Activated naive CD4-positive, alpha-beta T cell treated with anti-CD3 and anti-CD28 coated beads for 36 hours (primary cell): ENCODE data around the gene E2F8. TPM values are rescaled to one million over a fixed set of nuclear protein-coding genes. Genes with fewer than 3 reads are reported as not detected.
"Not testable (repeated sequence)": the region's sequence is repeated elsewhere in the genome, so short reads cannot be mapped to it uniquely, and the experiment has no call there.

Experiments
- CTCF ChIA-PET: fragments of 350-600 bp; sonication (Branson Sonifier 250); formaldehyde crosslinking; loops from one replicate; lab custom pipeline; 2021; ENCODE audit warnings: antibody characterized with exemption; lab: Charles Lee
- DNase-seq: peaks from one replicate; pipeline ENCODE4 v3.0.0-alpha.2; 2020
- H3K27ac Mint-ChIP-seq: one replicate; pipeline ENCODE4 v1.8.0; 2021; ENCODE audit warnings: mild to moderate bottlenecking, mixed read lengths
- H3K27me3 Mint-ChIP-seq: one replicate; pipeline ENCODE4 v1.8.0; 2021; ENCODE audit warnings: low read depth, mixed read lengths
- H3K36me3 Mint-ChIP-seq: one replicate; pipeline ENCODE4 v1.8.0; 2021; ENCODE audit warnings: low read depth, mixed read lengths
- H3K4me1 Mint-ChIP-seq: one replicate; pipeline ENCODE4 v1.8.0; 2021; ENCODE audit warnings: low read depth, mixed read lengths
- H3K4me3 Mint-ChIP-seq: one replicate; pipeline ENCODE4 v1.8.0; 2021; ENCODE audit warnings: mild to moderate bottlenecking, moderate library complexity, mixed read lengths
- H3K9me3 Mint-ChIP-seq: one replicate; pipeline ENCODE4 v1.8.0; 2021; ENCODE audit warnings: mixed read lengths
- intact Hi-C: fragments of 100-400 bp; cut with micrococcal nuclease; formaldehyde crosslinking; loops from one replicate; pipeline ENCODE4 v1.15.1; 2023
- total RNA-seq, 2 experiments: library from RNA; stranded (reverse); gene quantifications; one replicate each; pipeline ENCODE4 v1.2.3, GENCODE V29; 2021

The E2F8 gene
- total RNA-seq, 2 experiments from 2014 or later, result 19.5 to 21.2 TPM

GRCh38 chr11:19273219-19273618, 32.5 kb upstream of the E2F8 start:
- H3K4me3 Mint-ChIP-seq, H3K4me1 Mint-ChIP-seq, H3K36me3 Mint-ChIP-seq, H3K27ac Mint-ChIP-seq, H3K9me3 Mint-ChIP-seq, CTCF ChIA-PET, intact Hi-C loops, DNase-seq: not testable (repeated sequence)
- peaks cover 18% of the 10 kb centered on the region for H3K27me3 Mint-ChIP-seq

DNA sequence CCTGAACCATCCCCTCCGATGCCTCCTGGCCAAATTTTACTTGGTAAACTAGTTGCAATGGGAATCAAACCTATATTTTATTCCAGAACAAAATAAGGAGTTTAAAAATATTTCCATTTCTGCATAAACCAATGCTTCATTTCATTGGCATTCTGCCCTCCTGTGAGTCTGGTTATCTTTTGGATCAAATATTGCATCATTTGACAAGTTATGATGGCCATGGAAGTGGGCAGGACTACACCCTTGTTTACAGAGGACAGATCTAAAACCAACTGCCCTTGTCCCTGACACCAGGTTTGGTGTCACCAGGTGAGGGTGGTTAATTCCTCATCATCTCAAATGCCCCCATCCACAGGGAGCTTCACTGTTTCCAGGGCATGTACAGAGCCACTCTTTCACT, 28.2 kb upstream of the E2F8 start:
- no peaks in the 10 kb centered on the region for H3K36me3 Mint-ChIP-seq
- no peak for DNase-seq
- peaks cover 21% of the 10 kb centered on the region for H3K27me3 Mint-ChIP-seq
- CTCF ChIA-PET, result interaction anchor here (1.5 kb wide), 1 partner anchor 9 kb away, joined by 3 read pairs; no protein-coding TSS in a partner anchor
- no peaks in the 10 kb centered on the region for H3K4me1 Mint-ChIP-seq
- intact Hi-C loops, result no loop called here
- no peaks in the 10 kb centered on the region for H3K9me3 Mint-ChIP-seq
- no peak overlapping the region for H3K4me3 Mint-ChIP-seq
- no peak overlapping the region for H3K27ac Mint-ChIP-seq

DNA sequence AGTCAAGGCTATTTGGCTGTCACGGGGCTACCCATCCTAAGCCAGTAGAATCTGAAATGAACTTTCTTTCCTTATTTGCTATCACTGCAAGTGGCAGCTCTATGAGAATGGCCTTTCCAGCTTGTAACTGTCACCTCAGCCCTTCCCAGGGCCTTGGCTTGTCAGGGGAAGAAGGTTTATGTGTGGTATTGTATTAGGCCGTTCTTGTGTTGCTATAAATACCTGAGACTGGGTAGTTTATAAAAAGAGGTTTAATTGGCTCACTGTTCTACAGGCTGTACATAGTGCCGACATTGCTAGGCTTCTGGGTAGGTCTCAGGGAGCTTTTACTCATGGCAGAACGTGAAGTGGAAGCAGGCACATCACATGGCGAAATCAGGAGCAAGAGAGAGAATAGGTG, 26.8 kb upstream of the E2F8 start:
- CTCF ChIA-PET, result interaction anchor here (0.9 kb wide), 1 partner anchor 151 kb away, joined by 3 read pairs; no protein-coding TSS in a partner anchor
- H3K4me1 Mint-ChIP-seq, result no peaks in the 10 kb centered on the region
- H3K27me3 Mint-ChIP-seq, result peaks cover 21% of the 10 kb centered on the region
- no peak overlapping the region for H3K4me3 Mint-ChIP-seq
- intact Hi-C loops, result no loop called here
- H3K36me3 Mint-ChIP-seq, result no peaks in the 10 kb centered on the region
- no peak for DNase-seq
- H3K27ac Mint-ChIP-seq, result no peak overlapping the region
- no peaks in the 10 kb centered on the region for H3K9me3 Mint-ChIP-seq

DNA sequence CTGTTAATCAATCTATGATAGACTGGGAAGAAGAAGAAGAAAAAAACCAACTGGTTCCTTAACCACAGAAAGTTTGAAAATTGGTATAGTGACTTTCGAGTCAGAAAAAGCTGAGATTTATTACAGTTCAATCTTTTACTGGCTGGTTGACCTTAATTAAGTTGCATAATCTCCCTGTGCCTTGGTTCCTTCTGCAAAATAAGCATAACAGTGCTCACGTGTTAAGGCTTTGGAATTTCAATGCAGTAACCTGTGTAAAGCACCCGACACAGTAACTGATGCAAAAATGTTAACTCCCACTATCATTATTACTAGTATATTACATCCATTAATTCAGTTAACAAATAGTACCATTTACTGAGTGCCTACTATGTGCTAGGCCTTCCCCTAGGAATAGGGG, 22.6 kb upstream of the E2F8 start:
- CTCF ChIA-PET, result interaction anchor here (0.7 to 1.1 kb wide), 2 partner anchors 11 to 649 kb away, joined by 3 read pairs; no protein-coding TSS in a partner anchor
- no peaks in the 10 kb centered on the region for H3K4me1 Mint-ChIP-seq
- H3K9me3 Mint-ChIP-seq, result no peaks in the 10 kb centered on the region
- H3K27me3 Mint-ChIP-seq, result peaks cover 7% of the 10 kb centered on the region
- no peaks in the 10 kb centered on the region for H3K36me3 Mint-ChIP-seq
- intact Hi-C loops, result no loop called here
- DNase-seq, result no peak
- H3K27ac Mint-ChIP-seq, result no peak overlapping the region
- H3K4me3 Mint-ChIP-seq, result no peak overlapping the region

- H3K36me3 Mint-ChIP-seq, result no peaks in the 10 kb centered on the region
- no peak overlapping the region for H3K4me3 Mint-ChIP-seq
- H3K27me3 Mint-ChIP-seq, result peaks cover 7% of the 10 kb centered on the region
- intact Hi-C loops, result loop anchor here (1.0 to 5.0 kb wide), 4 partner anchors 53 to 483 kb away; no protein-coding TSS in a partner anchor
- peaks cover 3% of the 10 kb centered on the region for H3K9me3 Mint-ChIP-seq
- H3K4me1 Mint-ChIP-seq, result no peaks in the 10 kb centered on the region
- peak; percentile 82 for DNase-seq
- no peak overlapping the region for H3K27ac Mint-ChIP-seq
- CTCF ChIA-PET, result interaction anchor here (0.6 to 3.1 kb wide), 15 partner anchors 10 to 387 kb away, joined by 3 to 20 read pairs (median 3); no protein-coding TSS in a partner anchor
Measured at GRCh38 chr11:19259487-19260345, 19.0 kb upstream of the E2F8 start.

- Mint-ChIP-seq H3K9me3 (peaks cover 7% of the 10 kb centered on the region), H3K27me3 (peaks cover 13% of the 10 kb centered on the region), H3K27ac (no peak overlapping the region), H3K4me3 (no peak overlapping the region), H3K36me3 (no peaks in the 10 kb centered on the region), H3K4me1 (no peaks in the 10 kb centered on the region)
- DNase-seq, result no peak
- CTCF ChIA-PET, result interaction anchor here (1.0 to 3.1 kb wide), 6 partner anchors 12 to 294 kb away, joined by 3 to 20 read pairs (median 4); no protein-coding TSS in a partner anchor
- intact Hi-C loops, result loop anchor here (1.0 to 5.0 kb wide), 4 partner anchors 54 to 484 kb away; no protein-coding TSS in a partner anchor
Measured at GRCh38 chr11:19258641-19259230, 18.0 kb upstream of the E2F8 start.

DNA sequence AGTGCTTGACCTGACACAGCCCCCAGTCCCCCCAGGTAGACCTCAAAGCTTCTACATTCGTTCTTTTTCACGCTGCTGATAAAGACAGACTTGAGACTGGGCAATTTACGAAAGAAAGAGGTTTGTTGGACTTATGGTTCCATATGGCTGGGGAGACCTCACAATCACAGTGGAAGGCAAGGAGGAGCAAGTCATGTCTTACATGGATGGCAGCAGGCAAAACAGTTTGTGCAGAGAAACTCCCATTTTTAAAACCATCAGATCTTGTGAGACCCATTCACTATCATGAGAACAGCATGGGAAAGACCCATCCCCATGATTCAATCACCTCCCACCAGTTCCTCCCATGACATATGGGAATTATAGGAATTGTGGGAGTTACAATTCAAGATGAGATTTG, 13.7 kb upstream of the E2F8 start:
- CTCF ChIA-PET, result interaction anchor here (2.0 kb wide), 1 partner anchor 184 kb away, joined by 6 read pairs; no protein-coding TSS in a partner anchor

DNA sequence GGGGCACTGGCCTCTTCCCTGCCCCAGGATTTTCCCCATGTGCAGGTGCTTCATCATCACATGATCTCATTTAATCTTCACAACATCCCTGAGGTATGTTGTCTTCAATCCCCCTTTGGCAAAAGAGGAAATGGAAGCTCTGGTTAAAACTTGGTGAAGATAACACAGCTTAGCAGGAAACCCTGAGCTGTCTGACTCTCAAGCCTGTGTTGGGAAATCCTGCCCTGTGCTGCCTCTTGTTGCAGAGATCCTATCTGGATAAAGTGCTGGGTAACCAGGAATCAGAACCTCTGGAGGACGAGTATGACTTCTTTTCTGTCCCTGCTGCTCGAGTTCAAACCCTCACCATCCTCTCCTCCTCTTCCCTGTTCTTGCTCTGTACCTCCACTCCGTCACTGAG, 13.1 kb upstream of the E2F8 start:
- H3K36me3 Mint-ChIP-seq, result no peaks in the 10 kb centered on the region
- H3K9me3 Mint-ChIP-seq, result peaks cover 7% of the 10 kb centered on the region
- H3K4me3 Mint-ChIP-seq, result no peak overlapping the region
- CTCF ChIA-PET, result interaction anchor here (1.9 kb wide), 1 partner anchor 183 kb away, joined by 4 read pairs; no protein-coding TSS in a partner anchor
- peaks cover 19% of the 10 kb centered on the region for H3K27me3 Mint-ChIP-seq
- no peaks in the 10 kb centered on the region for H3K4me1 Mint-ChIP-seq
- intact Hi-C loops, result no loop called here
- DNase-seq, result no peak
- H3K27ac Mint-ChIP-seq, result no peak overlapping the region

More for the DNA sequence above, 13.7 kb upstream of the E2F8 start:
- peaks cover 18% of the 10 kb centered on the region for H3K27me3 Mint-ChIP-seq
- DNase-seq, H3K9me3 Mint-ChIP-seq, H3K36me3 Mint-ChIP-seq, H3K27ac Mint-ChIP-seq, H3K4me1 Mint-ChIP-seq, H3K4me3 Mint-ChIP-seq, intact Hi-C loops: not testable (repeated sequence)

DNA sequence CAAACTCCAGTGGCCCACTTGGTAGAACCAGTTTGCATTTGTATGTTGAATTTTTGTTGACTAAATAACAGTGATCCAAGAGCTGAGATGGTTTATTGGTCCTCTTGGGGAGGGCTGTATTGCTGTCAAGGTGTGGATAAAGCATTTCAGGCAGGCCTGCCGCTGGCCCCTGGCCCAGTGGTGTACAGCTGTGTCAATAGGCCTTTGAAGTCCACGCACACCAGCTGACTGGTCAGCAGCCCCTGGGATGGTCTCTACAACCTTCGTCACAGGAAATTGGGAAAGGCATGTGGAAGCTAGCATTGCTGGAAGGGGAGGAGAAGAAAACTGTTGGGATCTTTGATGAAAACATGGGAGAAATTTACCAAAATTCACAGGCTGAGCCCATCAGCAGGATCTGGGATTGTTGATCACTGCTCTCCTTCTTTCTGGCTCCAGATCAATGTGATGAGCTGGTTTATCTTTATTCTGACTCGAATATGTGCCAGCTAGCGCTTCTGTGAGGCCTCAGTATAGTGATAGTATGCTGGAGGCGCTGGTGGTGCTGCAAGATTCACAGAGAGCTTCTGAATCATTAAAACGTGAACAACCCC, 12.5 kb upstream of the E2F8 start:
- Mint-ChIP-seq H3K36me3 (no peaks in the 10 kb centered on the region), H3K4me3 (no peak overlapping the region), H3K27ac (no peak overlapping the region), H3K9me3 (peaks cover 7% of the 10 kb centered on the region), H3K4me1 (no peaks in the 10 kb centered on the region), H3K27me3 (peaks cover 21% of the 10 kb centered on the region)
- CTCF ChIA-PET, result interaction anchor here (0.7 to 1.9 kb wide), 2 partner anchors 183 to 1543 kb away, joined by 3 to 4 read pairs; no protein-coding TSS in a partner anchor
- DNase-seq, result no peak
- intact Hi-C loops, result no loop called here

DNA sequence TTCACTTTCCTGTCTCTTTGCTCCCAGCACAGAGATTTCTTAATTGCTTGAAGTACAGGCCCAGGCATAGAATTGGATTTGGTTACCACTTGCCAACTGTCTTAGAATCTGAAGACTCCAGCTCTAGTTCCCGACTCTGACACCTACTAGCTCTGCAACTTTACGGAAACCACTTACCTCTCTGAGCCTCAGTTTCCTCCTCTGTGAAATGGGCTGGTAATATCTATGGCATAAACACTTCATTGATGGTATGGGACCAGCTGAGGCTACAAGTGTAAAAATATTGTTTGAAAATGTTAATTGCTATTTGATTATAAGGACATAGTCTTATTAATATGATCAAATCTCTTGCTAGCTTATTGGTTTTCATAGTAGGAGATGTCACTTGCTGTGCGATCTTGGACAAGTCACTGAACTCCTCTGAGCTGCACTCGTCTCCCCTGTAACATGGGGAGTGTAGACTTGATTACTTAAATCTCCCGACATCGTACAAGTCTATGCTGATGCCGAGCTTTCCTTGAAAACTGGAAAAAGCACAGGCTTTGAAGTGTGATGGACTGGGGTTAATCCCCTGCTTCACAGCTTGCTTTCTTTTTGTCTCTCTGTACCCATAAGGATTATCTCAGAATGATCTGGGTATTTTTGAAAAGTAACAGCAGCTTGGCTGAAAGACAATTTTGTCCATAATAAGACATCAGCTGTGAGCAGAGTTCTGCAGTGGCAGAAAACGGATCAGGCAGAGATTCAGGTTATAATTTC, 11.8 kb upstream of the E2F8 start:
- intact Hi-C loops, result no loop called here
- CTCF ChIA-PET, result interaction anchor here (0.7 to 1.9 kb wide), 4 partner anchors 10 to 1544 kb away, joined by 3 to 4 read pairs (median 3); no protein-coding TSS in a partner anchor
- Mint-ChIP-seq H3K27me3 (peaks cover 27% of the 10 kb centered on the region), H3K36me3 (no peaks in the 10 kb centered on the region), H3K4me3 (no peak overlapping the region), H3K9me3 (peaks cover 7% of the 10 kb centered on the region), H3K4me1 (no peaks in the 10 kb centered on the region), H3K27ac (no peak overlapping the region)
- DNase-seq, result no peak

DNA sequence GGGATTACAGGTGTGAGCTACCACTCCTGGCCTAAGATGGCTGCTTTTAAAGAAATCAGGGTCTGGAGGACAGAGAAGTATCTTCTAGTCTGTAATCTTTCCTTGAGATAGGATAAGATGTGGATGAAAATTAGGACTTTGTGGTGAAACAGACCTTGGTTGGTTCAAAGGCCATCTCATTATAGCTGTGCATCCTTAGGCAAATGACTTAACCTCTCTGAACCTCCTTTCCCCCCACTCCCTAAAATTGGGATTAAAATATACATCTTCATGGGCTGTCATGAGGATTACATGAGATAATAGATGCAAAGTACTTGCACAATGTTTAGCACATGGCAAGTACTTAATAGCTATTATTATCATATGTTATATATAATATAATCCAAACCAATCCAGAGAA, 10.8 kb upstream of the E2F8 start:
- Mint-ChIP-seq H3K27me3 (peaks cover 29% of the 10 kb centered on the region), H3K9me3 (peaks cover 7% of the 10 kb centered on the region), H3K36me3 (no peaks in the 10 kb centered on the region), H3K4me3 (no peak overlapping the region), H3K4me1 (no peaks in the 10 kb centered on the region), H3K27ac (no peak overlapping the region)
- CTCF ChIA-PET, result interaction anchor here (0.7 to 1.3 kb wide), 3 partner anchors 11 to 652 kb away, joined by 3 read pairs; no protein-coding TSS in a partner anchor
- no peak for DNase-seq
- intact Hi-C loops, result no loop called here
